SK-N-MC (cell line): ENCODE data around the gene PGLYRP1.
A peak's percentile ranks its signal among the peaks of the same experiment; 100 is the strongest.

Experiments used
- DNase-seq: peaks from one replicate; pipeline ENCODE4 v3.0.0-alpha.2; 2011; ENCODE audit warnings: low read depth, low spot score
- H3K27ac ChIP-seq: fragments of 200-600 bp; sonication (generic); 2 replicates; pipeline ENCODE4 v1.5.1; 2016; ENCODE audit warnings: mixed run types
- H3K36me3 ChIP-seq: fragments of 200-600 bp; sonication (generic); 2 replicates; pipeline ENCODE4 v1.6.1; 2017; ENCODE audit warnings: antibody characterized with exemption, low read length, mixed read lengths; ENCODE audit not compliant: insufficient read depth
- H3K4me3 ChIP-seq: fragments of 200-600 bp; sonication (generic); 2 replicates; pipeline ENCODE4 v1.5.1; 2016
- H3K9ac ChIP-seq: fragments of 200-600 bp; sonication (generic); 2 replicates; pipeline ENCODE4 v1.8.0; 2017; ENCODE audit warnings: mixed run types, mixed read lengths; ENCODE audit not compliant: insufficient read length
- H3K9me3 ChIP-seq: fragments of 200-600 bp; sonication (generic); 2 replicates; pipeline ENCODE4 v1.6.1; 2017; ENCODE audit warnings: low read depth, mild to moderate bottlenecking, antibody characterized with exemption, low read length, moderate library complexity, mixed read lengths
- EZH2 ChIP-seq: fragments of 200-600 bp; sonication (generic); IDR thresholded peaks from one replicate; pipeline ENCODE4 v1.6.1; 2017; ENCODE audit warnings: antibody characterized with exemption
- FOXP2 ChIP-seq: optimal IDR thresholded peaks from 2 replicates; pipeline ENCODE3; 2011; ENCODE audit warnings: mild to moderate bottlenecking, moderate library complexity; ENCODE audit not compliant: insufficient read depth; ENCODE audit errors: extremely low read length, control extremely low read depth
- POLR2AphosphoS5 ChIP-seq: IDR thresholded peaks from 2 replicates; pipeline ENCODE4 v1.6.1; 2012; ENCODE audit warnings: mild to moderate bottlenecking, low read depth, low read length, borderline replicate concordance

The PGLYRP1 gene

GRCh38 chr19:46022431-46023310 lies at the start of gene PGLYRP1:
Gene PGLYRP1 (minus strand): TSS chr19:46023053. CDS start chr19:46023021, 32 bp downstream.
- no peaks in the 10 kb centered on the region for H3K36me3 ChIP-seq
- no peak within 1 kb of the TSS for H3K4me3 ChIP-seq
- DNase-seq = no peak
- H3K9me3 ChIP-seq = no peaks in the 10 kb centered on the region
- no peak within 1 kb of the TSS for H3K27ac ChIP-seq
- H3K9ac ChIP-seq = no peak within 1 kb of the TSS
- TF ChIP-seq POLR2AphosphoS5 (no peak), FOXP2 (no peak)

DNA sequence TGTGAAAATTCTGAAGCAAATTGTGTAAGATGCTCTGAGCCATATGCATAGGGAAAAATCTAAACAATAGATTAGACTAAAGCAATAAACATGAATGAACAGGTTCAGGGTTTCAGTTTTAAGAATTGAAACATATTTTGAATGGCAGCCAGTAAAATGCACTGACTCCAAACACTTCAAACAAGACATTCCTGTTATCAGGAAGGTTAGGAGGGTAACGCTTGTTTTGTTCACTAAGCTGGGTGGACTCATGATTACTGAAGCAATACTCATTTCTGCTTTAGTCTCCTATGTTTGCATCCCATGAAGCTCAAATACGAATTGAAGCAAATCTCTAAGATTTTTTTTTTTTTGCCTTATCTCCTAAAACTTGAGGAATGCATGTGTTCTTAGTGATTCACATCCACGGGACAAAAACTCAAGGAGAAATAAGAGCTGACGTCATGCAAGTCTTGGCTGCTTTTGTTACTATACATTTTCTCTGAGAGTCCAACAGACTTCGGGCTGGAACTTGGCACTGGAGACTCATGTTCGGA lies 47.0 kb upstream of the PGLYRP1 start:
- Histone ChIP-seq H3K4me3 (no peak overlapping the region), H3K9me3 (no peaks in the 10 kb centered on the region), H3K9ac (no peak overlapping the region), H3K27ac (no peak overlapping the region), H3K36me3 (no peaks in the 10 kb centered on the region)
- DNase-seq = no peak
- no peak for TF ChIP-seq FOXP2
- no peak for TF ChIP-seq EZH2
- no peak for TF ChIP-seq POLR2AphosphoS5

- no peak overlapping the region for H3K27ac ChIP-seq
- H3K9me3 ChIP-seq = no peaks in the 10 kb centered on the region
- H3K4me3 ChIP-seq = peak overlapping the region; percentile 43
- no peaks in the 10 kb centered on the region for H3K36me3 ChIP-seq
- TF ChIP-seq POLR2AphosphoS5 (peak; percentile 31; the same call in 1 of the 2 replicates), EZH2 (no peak)
- peak; percentile 88 for DNase-seq
- no peak overlapping the region for H3K9ac ChIP-seq
Observed at GRCh38 chr19:46068345-46069258, 45.7 kb upstream of the PGLYRP1 start.

DNA sequence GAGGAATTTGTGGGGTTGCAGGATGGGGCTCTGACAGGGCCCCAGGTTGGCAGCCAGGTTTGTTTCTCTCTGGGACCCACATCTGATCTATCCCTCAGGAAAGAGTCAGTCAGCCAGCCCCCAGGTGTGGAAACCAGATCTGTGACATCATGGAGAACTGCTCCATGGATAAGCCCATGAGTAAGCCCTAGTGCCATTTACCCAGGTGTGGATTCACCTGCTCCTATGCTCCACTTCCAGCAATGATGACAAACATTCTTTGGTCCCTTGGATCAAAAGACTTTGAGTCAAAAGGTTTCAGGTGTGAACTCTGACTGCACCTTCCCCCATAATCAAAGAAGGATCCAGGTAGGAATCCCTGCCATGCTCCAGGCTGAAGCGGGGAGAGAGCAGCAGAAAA lies 44.8 kb upstream of the PGLYRP1 start:
- Histone ChIP-seq H3K9me3 (no peaks in the 10 kb centered on the region), H3K27ac (no peak overlapping the region), H3K9ac (no peak overlapping the region), H3K36me3 (no peaks in the 10 kb centered on the region), H3K4me3 (no peak overlapping the region)
- no peak for TF ChIP-seq FOXP2
- TF ChIP-seq EZH2 = no peak
- TF ChIP-seq POLR2AphosphoS5 = no peak
- no peak for DNase-seq

- Histone ChIP-seq H3K27ac (no peak overlapping the region), H3K4me3 (no peak overlapping the region), H3K9me3 (no peaks in the 10 kb centered on the region), H3K36me3 (no peaks in the 10 kb centered on the region), H3K9ac (no peak overlapping the region)
- no peak for TF ChIP-seq EZH2
- no peak for TF ChIP-seq POLR2AphosphoS5
- TF ChIP-seq FOXP2 = no peak
- DNase-seq = no peak
Observed at GRCh38 chr19:46066471-46066870, 43.6 kb upstream of the PGLYRP1 start.

- Histone ChIP-seq H3K9me3 (no peaks in the 10 kb centered on the region), H3K9ac (no peak overlapping the region), H3K4me3 (no peak overlapping the region), H3K36me3 (no peaks in the 10 kb centered on the region), H3K27ac (no peak overlapping the region)
- no peak for DNase-seq
- no peak for TF ChIP-seq FOXP2
- TF ChIP-seq EZH2 = no peak
- no peak for TF ChIP-seq POLR2AphosphoS5
Observed at GRCh38 chr19:46065486-46066071, 42.7 kb upstream of the PGLYRP1 start.

GRCh38 chr19:46063201-46063600 lies 40.3 kb upstream of the PGLYRP1 start:
- no peak for TF ChIP-seq EZH2
- no peak for TF ChIP-seq FOXP2
- TF ChIP-seq POLR2AphosphoS5 = no peak
- Histone ChIP-seq H3K9ac (no peak overlapping the region), H3K9me3 (no peaks in the 10 kb centered on the region), H3K36me3 (no peaks in the 10 kb centered on the region), H3K27ac (no peak overlapping the region), H3K4me3 (no peak overlapping the region)
- DNase-seq = no peak

DNA sequence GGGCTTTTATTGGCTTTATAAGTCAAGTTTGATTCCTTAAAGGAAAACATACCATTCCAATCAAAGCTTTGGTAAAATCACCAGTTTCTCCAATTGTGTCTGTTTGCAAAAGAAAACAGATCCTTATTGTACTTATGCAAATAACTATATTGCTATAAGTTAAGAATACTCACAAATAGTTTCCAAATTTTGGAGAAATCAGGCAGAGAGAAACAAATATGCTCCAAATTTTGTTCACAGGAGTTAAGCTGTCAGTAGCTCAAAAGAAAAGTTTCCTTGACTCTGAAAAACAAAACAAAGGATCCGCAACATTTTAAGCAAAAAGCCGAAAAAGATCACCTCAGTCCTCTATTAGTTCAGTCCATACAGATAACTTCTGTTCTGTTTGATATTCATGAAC lies 37.2 kb upstream of the PGLYRP1 start:
- Histone ChIP-seq H3K36me3 (no peaks in the 10 kb centered on the region), H3K27ac (no peak overlapping the region), H3K9ac (no peak overlapping the region), H3K9me3 (no peaks in the 10 kb centered on the region), H3K4me3 (no peak overlapping the region)
- TF ChIP-seq EZH2 (no peak), POLR2AphosphoS5 (no peak), FOXP2 (no peak)
- no peak for DNase-seq
